OCI-LY3 (cell line): ENCODE results near the gene METTL21C.

Experiments used
- H2AFZ ChIP-seq: fragments of 200-600, 300-600 bp; shearing (Covaris generic); 2 replicates; pipeline ENCODE4 v1.6.0; 2014; ENCODE audit warnings: antibody characterized with exemption, low read depth, low read length
- H3K27ac ChIP-seq: fragments of 200-600, 300-600 bp; sonication (generic); 2 replicates; pipeline ENCODE4 v1.5.1; 2014; ENCODE audit warnings: mild to moderate bottlenecking, low read length, moderate library complexity, mixed read lengths
- H3K27me3 ChIP-seq: fragments of 200-600, 300-600 bp; sonication (generic); 2 replicates; pipeline ENCODE4 v1.6.1; 2014; ENCODE audit warnings: low read depth, low read length, mixed read lengths
- H3K36me3 ChIP-seq: fragments of 200-600, 300-600 bp; sonication (generic); replicated peaks from 2 replicates; pipeline ENCODE3; 2014; ENCODE audit warnings: low read depth, low read length, mixed read lengths
- H3K4me1 ChIP-seq: fragments of 300-600, 200-600 bp; sonication (generic); 2 replicates; pipeline ENCODE4 v1.6.1; 2014; ENCODE audit warnings: low read length, mixed read lengths
- H3K4me2 ChIP-seq: fragments of 200-600, 300-600 bp; sonication (generic); 2 replicates; pipeline ENCODE4 v1.6.1; 2014; ENCODE audit warnings: low read length, mixed read lengths
- H3K4me3 ChIP-seq: fragments of 300-600, 200-600 bp; sonication (generic); 2 replicates; pipeline ENCODE4 v1.5.1; 2014; ENCODE audit warnings: antibody characterized with exemption, mild to moderate bottlenecking, low read length, moderate library complexity
- H3K79me2 ChIP-seq: fragments of 300-600, 200-600 bp; shearing (Covaris generic); 2 replicates; pipeline ENCODE4 v1.6.1; 2014; ENCODE audit warnings: mild to moderate bottlenecking, low read length, mixed read lengths
- H3K9ac ChIP-seq: fragments of 300-600, 200-600 bp; shearing (Covaris generic); 2 replicates; pipeline ENCODE4 v1.6.0; 2014; ENCODE audit warnings: mild to moderate bottlenecking, low read length, moderate library complexity
- H3K9me3 ChIP-seq: fragments of 200-600, 300-600 bp; shearing (Covaris generic); 2 replicates; pipeline ENCODE4 v1.6.1; 2014; ENCODE audit warnings: low read length, mixed read lengths; ENCODE audit not compliant: insufficient read depth
- H4K20me1 ChIP-seq: fragments of 200-600, 300-600 bp; sonication (generic); 2 replicates; pipeline ENCODE4 v1.6.1; 2016; ENCODE audit warnings: low read length, mixed read lengths; ENCODE audit not compliant: insufficient read depth
- EZH2phosphoT487 ChIP-seq: fragments of 200-600 bp; shearing (Covaris generic); IDR thresholded peaks from 2 replicates; pipeline ENCODE4 v1.6.1; 2018; ENCODE audit warnings: antibody characterized with exemption, mixed run types, low read depth
- TF ChIP-seq, protein P1 (sequence below): fragments of 200-600, 300-600 bp; sonication (generic); IDR thresholded peaks from 2 replicates; pipeline ENCODE4 v1.5.1; 2014; ENCODE audit warnings: antibody characterized with exemption, low read length, low read depth

METTL21C gene

GRCh38 chr13:102667911-102668310 is 26.9 kb downstream of the METTL21C start:
- Histone ChIP-seq H3K9me3 (peaks cover 6% of the 10 kb centered on the region; the same call in 1 of the 2 replicates), H3K27me3 (no peaks in the 10 kb centered on the region), H4K20me1 (no peaks in the 10 kb centered on the region), H2AFZ (no peak overlapping the region), H3K4me3 (no peak overlapping the region), H3K4me1 (peaks cover 10% of the 10 kb centered on the region), H3K4me2 (no peak overlapping the region), H3K36me3 (peaks cover 76% of the 10 kb centered on the region), H3K27ac (no peak overlapping the region), H3K79me2 (no peaks in the 10 kb centered on the region), H3K9ac (no peak overlapping the region)
- TF ChIP-seq, protein P1, sequence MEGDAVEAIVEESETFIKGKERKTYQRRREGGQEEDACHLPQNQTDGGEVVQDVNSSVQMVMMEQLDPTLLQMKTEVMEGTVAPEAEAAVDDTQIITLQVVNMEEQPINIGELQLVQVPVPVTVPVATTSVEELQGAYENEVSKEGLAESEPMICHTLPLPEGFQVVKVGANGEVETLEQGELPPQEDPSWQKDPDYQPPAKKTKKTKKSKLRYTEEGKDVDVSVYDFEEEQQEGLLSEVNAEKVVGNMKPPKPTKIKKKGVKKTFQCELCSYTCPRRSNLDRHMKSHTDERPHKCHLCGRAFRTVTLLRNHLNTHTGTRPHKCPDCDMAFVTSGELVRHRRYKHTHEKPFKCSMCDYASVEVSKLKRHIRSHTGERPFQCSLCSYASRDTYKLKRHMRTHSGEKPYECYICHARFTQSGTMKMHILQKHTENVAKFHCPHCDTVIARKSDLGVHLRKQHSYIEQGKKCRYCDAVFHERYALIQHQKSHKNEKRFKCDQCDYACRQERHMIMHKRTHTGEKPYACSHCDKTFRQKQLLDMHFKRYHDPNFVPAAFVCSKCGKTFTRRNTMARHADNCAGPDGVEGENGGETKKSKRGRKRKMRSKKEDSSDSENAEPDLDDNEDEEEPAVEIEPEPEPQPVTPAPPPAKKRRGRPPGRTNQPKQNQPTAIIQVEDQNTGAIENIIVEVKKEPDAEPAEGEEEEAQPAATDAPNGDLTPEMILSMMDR: no peak
- no peak for TF ChIP-seq EZH2phosphoT487

DNA sequence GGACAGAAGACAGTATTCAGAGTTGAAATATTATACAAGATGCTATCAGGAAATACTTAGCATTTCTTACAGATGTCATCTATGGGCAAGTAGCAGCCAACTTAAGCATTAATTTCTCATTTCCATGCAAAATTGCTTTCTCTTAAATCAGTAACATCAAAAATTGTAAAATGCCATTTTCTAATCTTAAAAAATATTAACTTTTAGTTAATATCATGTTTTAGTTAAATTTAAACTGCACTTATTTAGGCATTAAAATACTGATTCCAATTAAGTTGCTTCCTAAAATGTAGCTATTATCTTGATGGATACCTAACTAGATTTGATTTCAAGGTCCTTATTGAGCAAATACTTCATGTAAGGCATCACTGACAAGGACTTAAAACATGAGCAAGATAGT is 27.8 kb downstream of the METTL21C start:
- Histone ChIP-seq H3K79me2 (no peaks in the 10 kb centered on the region), H3K9ac (no peak overlapping the region), H3K27me3 (no peaks in the 10 kb centered on the region), H3K9me3 (peaks cover 6% of the 10 kb centered on the region; the same call in 1 of the 2 replicates), H3K4me3 (no peak overlapping the region), H3K4me2 (no peak overlapping the region), H3K27ac (no peak overlapping the region), H2AFZ (no peak overlapping the region), H4K20me1 (no peaks in the 10 kb centered on the region), H3K36me3 (peaks cover 76% of the 10 kb centered on the region), H3K4me1 (peaks cover 10% of the 10 kb centered on the region)
- no peak for TF ChIP-seq EZH2phosphoT487
- TF ChIP-seq, protein P1: no peak

DNA sequence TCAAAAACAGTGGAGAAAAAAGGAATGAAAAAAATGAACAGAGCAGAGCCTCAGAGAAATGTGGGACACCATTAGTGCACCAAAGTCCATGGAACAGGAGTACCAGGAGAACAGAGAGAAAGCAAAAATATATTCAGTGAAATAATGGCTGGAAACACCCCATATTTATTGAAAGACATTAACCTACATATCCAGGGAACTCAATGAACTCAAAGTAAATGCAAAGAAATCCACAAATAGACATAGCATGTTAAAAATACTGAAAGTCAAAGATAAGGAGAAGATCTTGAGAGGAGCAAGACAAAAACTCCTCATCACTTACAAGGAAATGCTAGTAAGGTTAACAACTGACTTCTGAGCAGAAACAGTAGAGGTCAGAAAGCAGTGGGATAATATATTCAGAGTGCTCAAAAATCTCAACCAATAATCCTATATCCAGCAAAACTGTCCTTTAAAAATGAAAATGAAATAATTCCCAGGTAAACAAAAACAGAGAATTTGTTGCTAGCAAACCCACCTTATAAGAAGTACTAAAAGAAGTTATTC is 35.6 kb downstream of the METTL21C start:
- H3K36me3 ChIP-seq: peaks cover 63% of the 10 kb centered on the region
- no peaks in the 10 kb centered on the region for H4K20me1 ChIP-seq
- H2AFZ ChIP-seq: no peak overlapping the region
- TF ChIP-seq EZH2phosphoT487: no peak
- TF ChIP-seq, protein P1: no peak
- no peak overlapping the region for H3K4me3 ChIP-seq
- H3K9ac ChIP-seq: no peak overlapping the region
- no peak overlapping the region for H3K4me2 ChIP-seq
- H3K27ac ChIP-seq: no peak overlapping the region
- no peaks in the 10 kb centered on the region for H3K27me3 ChIP-seq
- no peaks in the 10 kb centered on the region for H3K9me3 ChIP-seq
- no peaks in the 10 kb centered on the region for H3K79me2 ChIP-seq
- H3K4me1 ChIP-seq: no peaks in the 10 kb centered on the region

DNA sequence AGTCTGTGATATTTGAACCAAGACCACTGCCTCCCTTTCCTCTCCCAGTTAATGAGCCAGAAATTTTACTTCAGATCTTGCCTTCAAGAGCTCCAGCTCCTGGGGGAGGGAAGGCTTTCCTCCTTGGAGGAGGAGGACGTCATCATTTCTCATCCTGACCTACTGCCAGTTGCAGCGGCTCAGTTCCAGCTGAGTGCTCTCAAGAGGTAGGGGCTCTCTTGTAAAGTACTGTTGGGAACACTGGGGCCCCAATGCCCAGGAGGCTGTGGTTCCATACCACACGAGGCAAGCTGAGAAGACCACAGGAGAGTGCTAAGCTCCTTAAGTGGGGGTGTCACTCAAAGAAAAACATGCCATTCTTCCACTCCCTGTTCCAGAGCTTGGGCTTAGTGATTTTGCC is 36.2 kb downstream of the METTL21C start:
- no peaks in the 10 kb centered on the region for H3K27me3 ChIP-seq
- no peaks in the 10 kb centered on the region for H3K9me3 ChIP-seq
- no peak overlapping the region for H3K9ac ChIP-seq
- H3K4me3 ChIP-seq: no peak overlapping the region
- H2AFZ ChIP-seq: no peak overlapping the region
- H3K36me3 ChIP-seq: peaks cover 59% of the 10 kb centered on the region
- no peak overlapping the region for H3K27ac ChIP-seq
- no peak overlapping the region for H3K4me2 ChIP-seq
- no peaks in the 10 kb centered on the region for H3K79me2 ChIP-seq
- H4K20me1 ChIP-seq: no peaks in the 10 kb centered on the region
- H3K4me1 ChIP-seq: no peaks in the 10 kb centered on the region
- TF ChIP-seq, protein P1: no peak
- no peak for TF ChIP-seq EZH2phosphoT487
